Activated T-helper 17 cell treated with anti-CD3 and anti-CD28 coated beads, Interleukin-2, amount 50 U/mL, for 72 hours (primary cell): ENCODE measurements around the gene PSG7. TPM values are rescaled to one million over a fixed set of nuclear protein-coding genes. Genes with fewer than 3 reads are reported as not detected.
"Not testable (repeated sequence)": the region's sequence is repeated elsewhere in the genome, so short reads cannot be mapped to it uniquely, and the experiment has no call there.

Experiments used
- ATAC-seq: fragments of 150-1000 bp; cut with Tn5 transposase; replicated peaks from 2 replicates; pipeline ENCODE4 v1.10.0; 2021; ENCODE audit warnings: mild to moderate bottlenecking, moderate library complexity
- H3K27ac Mint-ChIP-seq: one replicate; pipeline ENCODE4 v1.8.0; 2022; ENCODE audit warnings: mixed read lengths
- H3K27me3 Mint-ChIP-seq: one replicate; pipeline ENCODE4 v1.8.0; 2022; ENCODE audit warnings: mixed read lengths
- H3K36me3 Mint-ChIP-seq: one replicate; pipeline ENCODE4 v1.8.0; 2022; ENCODE audit warnings: low read depth, mild to moderate bottlenecking, mixed read lengths
- H3K4me1 Mint-ChIP-seq: one replicate; pipeline ENCODE4 v1.8.0; 2022; ENCODE audit warnings: mixed read lengths
- H3K4me3 Mint-ChIP-seq: one replicate; pipeline ENCODE4 v1.8.0; 2022; ENCODE audit warnings: mild to moderate bottlenecking, mixed read lengths
- H3K9me3 Mint-ChIP-seq: one replicate; pipeline ENCODE4 v1.8.0; 2022; ENCODE audit warnings: mixed read lengths
- total RNA-seq, 2 donors: library from RNA; stranded (reverse); gene quantifications; one replicate each; pipeline ENCODE4 v1.2.3, GENCODE V29; 2022

PSG7 gene
- total RNA-seq, 2 donors from 2014 or later = not detected

DNA sequence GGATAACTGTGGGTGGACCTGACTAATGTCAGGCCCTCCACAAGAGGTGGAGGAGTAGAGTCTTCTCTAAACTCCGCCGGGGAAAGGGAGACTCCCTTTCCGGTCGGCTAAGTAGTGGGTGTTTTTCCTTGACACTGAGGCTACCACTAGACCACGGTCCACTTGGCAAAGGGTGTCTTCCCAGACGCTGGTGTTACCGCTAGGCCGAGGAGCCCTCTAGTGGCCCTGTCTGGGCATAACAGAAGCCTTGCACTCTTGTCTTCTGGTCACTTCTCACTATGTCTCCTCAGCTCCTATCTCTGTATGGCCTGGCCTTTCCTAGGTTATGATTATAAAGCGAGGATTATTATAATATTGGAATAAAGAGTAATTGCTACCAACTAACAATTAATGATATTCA, 13.9 kb downstream of the PSG7 start:
- not testable (repeated sequence) for ATAC-seq, H3K4me1 Mint-ChIP-seq, H3K36me3 Mint-ChIP-seq, H3K9me3 Mint-ChIP-seq, H3K4me3 Mint-ChIP-seq, H3K27ac Mint-ChIP-seq
- H3K27me3 Mint-ChIP-seq = peaks cover 15% of the 10 kb centered on the region

DNA sequence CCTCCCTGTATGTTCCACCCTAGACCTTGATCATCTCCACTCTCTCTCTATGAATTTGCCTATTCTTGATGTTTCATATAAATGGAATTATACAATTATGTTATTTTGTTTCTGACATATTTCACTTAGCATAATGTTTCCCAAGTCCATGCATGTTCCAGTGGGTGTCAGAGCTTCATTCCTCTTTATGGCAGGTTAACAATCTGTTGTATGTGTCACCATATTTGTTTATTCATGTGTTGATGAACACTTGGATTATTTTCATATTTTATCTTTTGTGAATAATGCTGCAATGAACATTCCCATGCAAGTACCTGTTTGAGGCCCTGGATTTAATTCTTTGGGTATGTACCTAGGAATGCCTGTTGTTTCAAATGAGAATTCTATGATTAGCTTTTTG, 16.0 kb downstream of the PSG7 start:
- H3K36me3 Mint-ChIP-seq, H3K27ac Mint-ChIP-seq, H3K9me3 Mint-ChIP-seq, H3K4me3 Mint-ChIP-seq, H3K4me1 Mint-ChIP-seq, ATAC-seq: not testable (repeated sequence)
- peaks cover 11% of the 10 kb centered on the region for H3K27me3 Mint-ChIP-seq

DNA sequence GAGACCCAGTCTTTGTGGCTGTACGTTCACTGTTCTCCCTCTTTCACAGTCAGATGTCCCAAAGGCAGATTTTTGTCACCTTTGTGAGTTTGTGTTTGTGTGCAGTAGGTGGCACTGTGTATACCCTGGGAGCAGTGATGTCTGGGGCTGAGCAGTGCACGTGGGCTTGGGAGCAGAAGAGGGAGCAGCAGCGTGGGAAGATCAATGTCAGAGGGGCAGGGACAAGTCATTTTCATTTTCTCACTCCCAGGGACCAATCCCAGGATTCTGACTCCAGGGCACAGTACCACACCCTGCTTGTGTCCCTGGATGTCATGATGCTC, 17.3 kb downstream of the PSG7 start:
- ATAC-seq = no peak
- Mint-ChIP-seq H3K27ac (no peak overlapping the region), H3K4me3 (no peak overlapping the region), H3K36me3 (no peaks in the 10 kb centered on the region), H3K27me3 (peaks cover 6% of the 10 kb centered on the region), H3K4me1 (no peaks in the 10 kb centered on the region), H3K9me3 (no peaks in the 10 kb centered on the region)

DNA sequence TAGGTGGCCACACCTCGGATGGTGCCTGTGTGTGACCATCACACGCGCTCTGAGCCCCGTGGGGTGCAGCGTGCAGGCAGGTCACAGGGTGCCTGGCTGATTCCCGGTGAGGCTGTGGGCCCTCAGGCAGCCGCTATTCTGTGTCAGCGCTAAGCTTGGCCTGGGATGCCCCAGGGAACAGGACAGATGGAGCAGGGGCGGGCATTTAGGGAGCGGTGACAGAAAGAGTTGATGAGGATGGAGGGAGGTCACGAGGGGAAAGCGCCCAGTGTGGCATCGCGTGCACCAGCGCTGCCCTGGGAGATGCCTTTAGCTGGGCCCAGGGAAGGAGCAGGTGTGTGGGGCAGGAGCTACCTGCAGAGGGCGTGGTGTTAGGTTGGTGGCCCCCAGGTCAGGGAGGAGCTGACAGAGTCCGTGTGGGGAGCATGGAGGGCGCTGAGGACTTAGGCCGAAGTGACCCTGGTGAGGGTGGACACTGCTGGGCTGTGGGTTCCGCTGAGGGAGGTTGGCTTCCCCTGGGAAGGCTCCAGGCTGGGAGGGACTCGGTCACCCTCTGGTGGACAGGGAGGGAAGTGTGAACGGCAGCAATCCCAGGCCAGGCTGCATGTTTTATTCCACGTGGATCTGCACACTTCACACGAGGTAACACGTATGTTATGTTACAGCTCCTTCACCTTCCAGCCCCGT, 17.8 kb downstream of the PSG7 start:
- not testable (repeated sequence) for H3K27ac Mint-ChIP-seq, H3K36me3 Mint-ChIP-seq, H3K4me1 Mint-ChIP-seq, ATAC-seq, H3K4me3 Mint-ChIP-seq, H3K27me3 Mint-ChIP-seq, H3K9me3 Mint-ChIP-seq

DNA sequence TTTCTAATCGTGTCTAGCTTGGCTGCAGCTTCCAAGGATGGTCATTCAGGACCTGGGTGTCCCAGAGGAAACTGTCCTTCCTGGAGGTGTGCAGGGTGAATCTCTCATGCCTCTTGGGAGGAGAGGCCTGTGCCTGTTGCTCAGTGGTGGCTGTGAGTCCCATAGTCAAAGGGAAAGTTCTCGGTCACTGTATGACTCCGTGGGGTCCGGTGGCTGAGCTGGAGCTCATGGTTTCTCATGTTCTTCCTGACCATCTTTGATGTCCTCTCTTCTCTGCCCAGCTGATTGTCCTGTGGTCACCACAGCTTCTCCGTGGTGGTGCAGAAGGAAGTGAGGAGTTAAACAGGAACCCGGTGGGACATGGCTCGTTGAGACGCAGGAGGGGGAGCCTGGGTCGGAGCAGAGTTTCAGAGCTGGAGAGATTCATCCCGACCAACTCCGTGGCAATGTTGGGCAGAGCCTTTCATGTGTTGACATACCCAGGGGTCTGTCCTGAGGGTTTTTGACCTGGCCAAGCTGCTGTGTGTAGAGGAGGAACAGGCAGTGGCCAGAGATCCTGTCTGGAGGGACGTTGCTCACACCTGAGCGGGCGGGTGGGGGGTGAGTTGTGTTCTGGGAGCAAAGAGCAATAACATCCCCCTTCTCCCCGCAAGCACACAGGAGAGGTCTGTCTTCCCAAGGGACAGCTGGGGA, 18.5 kb downstream of the PSG7 start:
- H3K4me1 Mint-ChIP-seq, H3K36me3 Mint-ChIP-seq, ATAC-seq, H3K9me3 Mint-ChIP-seq, H3K4me3 Mint-ChIP-seq, H3K27me3 Mint-ChIP-seq, H3K27ac Mint-ChIP-seq: not testable (repeated sequence)

DNA sequence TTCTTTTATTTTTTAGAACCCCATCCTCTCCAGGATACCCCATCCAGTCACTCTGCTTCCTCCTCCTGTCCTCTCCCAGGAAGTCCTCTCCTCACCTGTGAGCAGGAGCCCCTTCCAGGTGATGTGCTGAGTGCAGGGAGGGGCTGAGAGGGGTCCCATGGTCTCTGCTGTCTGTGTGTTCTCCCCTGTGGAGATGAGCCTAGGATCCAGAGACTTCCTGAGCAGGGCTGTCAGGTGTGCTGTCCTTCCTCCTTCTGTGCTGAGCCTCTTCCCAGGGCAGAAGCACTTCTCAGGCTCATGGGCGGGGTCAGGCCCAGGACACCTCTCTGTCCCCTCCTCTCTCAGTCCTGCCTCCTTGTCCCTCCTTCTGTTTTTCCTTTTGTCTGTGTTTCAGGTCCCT, 19.4 kb downstream of the PSG7 start, which contains the start of gene PSG6:
Gene PSG6, minus strand, starts transcription at position 261 of the 400 bp plus-strand sequence. Its CDS starts 102 bp downstream, at position 159.
- not testable (repeated sequence) for H3K4me1 Mint-ChIP-seq, H3K27ac Mint-ChIP-seq, H3K27me3 Mint-ChIP-seq, ATAC-seq, H3K36me3 Mint-ChIP-seq, H3K4me3 Mint-ChIP-seq, H3K9me3 Mint-ChIP-seq

DNA sequence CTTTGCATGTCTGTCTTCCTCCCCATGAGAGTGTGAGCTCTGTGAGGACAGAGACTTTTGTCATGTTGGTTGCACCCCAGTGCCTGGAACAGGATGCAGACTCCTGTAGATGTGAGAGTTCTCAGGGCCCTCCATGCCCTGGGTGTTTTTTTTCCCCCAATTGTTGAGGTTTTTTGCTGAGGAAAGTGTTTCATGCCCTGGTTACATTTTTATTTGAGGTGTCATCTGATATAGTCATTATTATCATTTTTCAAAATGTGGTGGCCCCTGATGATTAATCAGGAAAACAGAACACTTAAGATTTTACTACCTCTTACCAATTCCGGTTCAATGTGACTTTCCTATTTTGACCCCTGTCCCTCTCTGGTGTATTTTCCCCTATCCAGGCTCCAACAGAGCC, 20.1 kb downstream of the PSG7 start:
- H3K4me3 Mint-ChIP-seq, H3K27me3 Mint-ChIP-seq, H3K9me3 Mint-ChIP-seq, H3K36me3 Mint-ChIP-seq, H3K27ac Mint-ChIP-seq, H3K4me1 Mint-ChIP-seq, ATAC-seq: not testable (repeated sequence)

DNA sequence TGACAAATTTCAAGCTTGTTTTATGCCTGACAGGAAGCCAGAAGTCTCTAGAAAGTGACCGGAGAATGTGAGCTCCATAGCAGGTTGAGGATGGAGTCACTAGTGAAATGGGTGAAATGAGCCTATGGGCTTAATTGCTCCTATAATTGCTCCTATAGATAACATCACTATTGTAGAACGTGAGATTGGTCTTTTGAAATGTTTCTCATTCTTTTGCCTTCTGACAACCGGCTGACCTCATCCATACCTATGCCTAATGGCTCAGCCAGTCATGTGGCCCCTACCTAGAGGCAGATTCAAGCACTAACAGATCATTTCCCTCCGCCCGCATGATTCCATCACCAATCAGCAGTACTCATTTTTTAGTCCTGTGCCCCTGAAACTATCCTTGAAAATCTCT, 23.5 kb downstream of the PSG7 start:
- not testable (repeated sequence) for H3K4me3 Mint-ChIP-seq, H3K27me3 Mint-ChIP-seq, ATAC-seq, H3K9me3 Mint-ChIP-seq, H3K27ac Mint-ChIP-seq, H3K36me3 Mint-ChIP-seq, H3K4me1 Mint-ChIP-seq

DNA sequence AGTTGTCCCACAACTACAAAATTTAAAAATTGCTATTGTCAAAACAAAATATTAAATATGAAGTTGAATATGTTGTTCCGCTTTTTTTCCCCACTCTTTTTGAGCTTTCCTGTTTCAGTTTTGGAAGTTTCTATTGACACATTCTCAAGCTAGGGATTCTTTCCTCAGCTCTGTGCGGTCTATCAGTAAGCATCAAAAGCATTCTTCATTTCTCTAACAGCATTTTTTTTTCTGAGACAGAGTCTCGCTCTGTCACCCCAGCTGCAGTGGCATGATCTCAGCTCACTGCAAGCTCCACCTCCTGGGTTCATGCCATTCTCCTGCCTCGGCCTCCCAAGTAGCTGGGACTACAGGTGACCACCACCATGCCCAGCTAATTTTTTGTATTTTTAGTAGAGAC, 24.1 kb downstream of the PSG7 start:
- H3K4me3 Mint-ChIP-seq, H3K27me3 Mint-ChIP-seq, H3K27ac Mint-ChIP-seq, ATAC-seq, H3K9me3 Mint-ChIP-seq, H3K36me3 Mint-ChIP-seq, H3K4me1 Mint-ChIP-seq: not testable (repeated sequence)

DNA sequence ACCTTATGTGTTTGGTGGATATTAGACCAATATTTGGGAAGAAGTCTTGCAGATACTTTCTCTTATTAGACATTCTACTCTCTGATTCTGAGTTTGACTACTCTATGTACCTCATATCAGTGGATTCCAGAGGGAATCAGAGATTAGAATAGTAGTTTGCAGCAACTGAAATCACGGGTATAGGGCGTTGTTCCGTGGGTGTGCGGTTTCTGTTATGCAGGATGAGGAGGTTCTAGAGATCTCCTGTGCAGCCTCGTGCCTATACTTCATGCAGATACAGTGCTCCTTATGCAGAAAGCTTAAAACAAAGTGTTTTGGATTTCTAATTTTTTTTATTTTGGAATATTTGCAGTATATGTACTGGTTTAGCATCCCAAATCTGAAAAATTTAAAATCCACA, 25.3 kb downstream of the PSG7 start:
- not testable (repeated sequence) for H3K36me3 Mint-ChIP-seq, H3K9me3 Mint-ChIP-seq, ATAC-seq, H3K27ac Mint-ChIP-seq, H3K4me3 Mint-ChIP-seq, H3K4me1 Mint-ChIP-seq
- peaks cover 17% of the 10 kb centered on the region for H3K27me3 Mint-ChIP-seq

DNA sequence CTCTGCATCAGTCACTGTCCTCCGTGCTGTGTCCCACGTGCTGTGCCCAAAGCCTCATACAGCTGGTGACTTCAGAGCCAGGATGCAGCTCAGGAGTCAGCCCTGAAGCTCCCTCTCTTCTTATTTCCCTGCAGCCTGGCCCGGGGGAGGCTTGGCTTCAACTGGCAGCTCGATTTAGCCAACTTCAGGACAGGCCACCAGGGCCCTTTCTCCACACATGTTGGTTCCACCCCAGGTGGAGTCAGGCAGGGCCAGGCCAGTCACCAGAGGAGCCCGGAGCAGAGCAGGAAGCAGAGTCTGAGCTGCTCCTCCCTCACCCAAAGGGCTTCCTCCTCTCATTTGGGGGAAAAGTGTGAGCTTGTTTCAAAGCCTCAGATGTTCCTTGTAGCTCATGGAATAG, 30.8 kb downstream of the PSG7 start:
- not testable (repeated sequence) for H3K9me3 Mint-ChIP-seq, H3K36me3 Mint-ChIP-seq, H3K4me3 Mint-ChIP-seq, ATAC-seq, H3K4me1 Mint-ChIP-seq, H3K27ac Mint-ChIP-seq
- H3K27me3 Mint-ChIP-seq = peaks cover 32% of the 10 kb centered on the region

DNA sequence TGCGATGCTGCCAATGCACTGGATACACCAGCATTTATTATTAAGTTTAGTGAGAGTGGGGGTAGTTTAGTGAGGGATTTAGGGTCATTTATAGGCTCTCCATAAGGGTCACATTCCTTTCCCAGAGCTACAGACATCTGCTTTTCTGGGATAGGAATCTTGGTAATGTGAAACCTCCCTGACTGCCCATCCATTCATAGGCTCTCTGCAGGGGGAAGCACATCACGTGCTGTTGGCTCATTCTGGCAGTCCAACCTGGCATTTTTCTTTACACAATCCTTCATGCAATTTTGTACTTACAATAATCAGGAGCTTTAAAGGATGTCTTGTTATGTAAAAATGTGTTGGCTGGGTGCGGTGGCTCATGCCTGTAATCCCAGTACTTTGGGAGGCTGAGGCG, 36.4 kb downstream of the PSG7 start:
- H3K27me3 Mint-ChIP-seq = peaks cover 43% of the 10 kb centered on the region
- H3K9me3 Mint-ChIP-seq, H3K36me3 Mint-ChIP-seq, ATAC-seq, H3K4me3 Mint-ChIP-seq, H3K27ac Mint-ChIP-seq, H3K4me1 Mint-ChIP-seq: not testable (repeated sequence)

DNA sequence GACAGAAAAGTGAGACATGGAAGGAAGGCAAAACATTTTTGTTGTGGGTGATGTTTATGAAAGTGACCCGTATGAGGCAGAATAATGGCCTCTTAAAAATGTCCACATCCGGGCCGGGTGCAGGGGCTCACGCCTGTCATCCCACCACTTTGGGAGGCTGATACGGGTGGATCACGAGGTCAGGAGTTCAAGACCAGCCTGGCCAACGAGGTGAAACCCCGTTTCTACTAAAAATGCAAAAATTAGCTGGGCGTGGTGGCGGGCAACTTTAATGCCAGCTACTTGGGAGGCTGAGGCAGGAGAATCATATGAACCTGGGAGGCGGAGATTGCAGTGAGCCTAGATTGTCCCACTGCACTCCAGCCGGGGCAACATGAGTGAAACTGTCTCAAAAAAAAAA, 37.3 kb downstream of the PSG7 start:
- H3K4me1 Mint-ChIP-seq, H3K36me3 Mint-ChIP-seq, H3K9me3 Mint-ChIP-seq, H3K4me3 Mint-ChIP-seq, ATAC-seq, H3K27ac Mint-ChIP-seq: not testable (repeated sequence)
- H3K27me3 Mint-ChIP-seq = peaks cover 39% of the 10 kb centered on the region

DNA sequence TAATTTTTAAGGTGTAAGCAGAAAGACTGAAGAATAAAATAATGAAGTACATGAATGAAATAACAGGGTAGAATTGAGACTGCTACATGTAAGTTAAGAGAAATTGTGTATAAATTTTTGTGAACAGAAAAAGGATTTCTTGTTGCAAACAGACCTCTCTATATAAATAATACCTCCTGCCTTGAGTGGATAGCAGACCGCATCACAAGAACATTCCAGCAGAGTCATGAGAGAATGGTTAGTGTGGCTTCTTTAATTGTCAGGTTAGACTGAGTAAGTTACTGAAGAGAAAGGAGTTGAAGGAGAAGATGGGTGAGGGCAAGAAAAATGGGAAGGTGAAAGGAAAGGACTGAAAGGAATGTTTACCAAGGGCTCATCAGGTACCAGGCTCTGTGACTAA, 37.9 kb downstream of the PSG7 start:
- not testable (repeated sequence) for H3K36me3 Mint-ChIP-seq, H3K4me3 Mint-ChIP-seq, H3K27ac Mint-ChIP-seq, ATAC-seq, H3K4me1 Mint-ChIP-seq, H3K9me3 Mint-ChIP-seq
- peaks cover 39% of the 10 kb centered on the region for H3K27me3 Mint-ChIP-seq

DNA sequence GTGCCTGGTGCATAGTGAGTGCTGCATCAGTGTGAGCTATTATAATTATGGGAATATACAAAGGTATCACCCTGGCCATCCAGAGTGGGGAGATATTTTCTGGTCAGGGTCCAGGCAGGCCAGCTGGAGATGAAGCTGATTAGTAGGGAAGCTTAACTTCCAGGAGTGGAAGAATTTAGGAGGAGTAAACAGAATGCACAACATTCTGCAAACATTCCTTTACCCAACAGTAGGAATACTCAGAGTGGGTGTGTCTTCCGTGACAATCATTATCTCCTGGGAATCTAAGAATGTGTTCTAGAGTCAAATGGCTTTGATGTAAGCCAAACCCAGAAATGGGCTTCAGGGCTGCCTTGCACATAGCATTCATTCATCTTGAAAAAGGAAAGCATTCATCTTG, 38.4 kb downstream of the PSG7 start:
- peaks cover 39% of the 10 kb centered on the region for H3K27me3 Mint-ChIP-seq
- H3K4me3 Mint-ChIP-seq, H3K36me3 Mint-ChIP-seq: not testable (repeated sequence)

DNA sequence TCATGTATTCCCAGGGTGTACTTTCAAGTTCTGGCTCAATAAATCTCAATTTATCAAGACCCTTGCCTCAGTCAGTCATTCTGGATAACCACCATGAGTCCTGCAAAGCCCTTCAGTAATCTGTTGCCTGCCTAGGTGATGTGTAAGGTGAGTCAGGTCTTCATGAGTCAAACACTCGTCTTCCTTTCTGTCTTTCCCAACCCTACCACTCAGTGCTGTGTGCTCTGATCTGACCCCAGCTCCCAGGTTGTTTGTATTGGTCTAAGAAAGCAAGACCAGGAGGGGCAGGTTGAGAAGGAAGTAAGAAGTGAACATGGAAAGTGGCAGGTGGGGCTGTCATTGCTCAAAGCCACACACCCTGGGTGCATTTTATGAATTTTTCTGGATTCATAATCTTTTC, 39.3 kb downstream of the PSG7 start:
- not testable (repeated sequence) for H3K36me3 Mint-ChIP-seq, H3K4me3 Mint-ChIP-seq, H3K27ac Mint-ChIP-seq, H3K9me3 Mint-ChIP-seq, H3K4me1 Mint-ChIP-seq, ATAC-seq
- peaks cover 32% of the 10 kb centered on the region for H3K27me3 Mint-ChIP-seq

More for the DNA sequence above, 38.4 kb downstream of the PSG7 start:
- H3K4me1 Mint-ChIP-seq, H3K9me3 Mint-ChIP-seq, ATAC-seq, H3K27ac Mint-ChIP-seq: not testable (repeated sequence)
